ENCODE data around the gene TEP1. TPM values are rescaled to one million over a fixed set of nuclear protein-coding genes. Genes with fewer than 3 reads are reported as not detected.

Gene TEP1
- total and polyA plus RNA-seq, 10 of the 15 experiments (the other 5 are each of a cell fraction or from before 2014, with no cell fraction given), result 3.3 to 29.7 (median 16.8) TPM

DNA sequence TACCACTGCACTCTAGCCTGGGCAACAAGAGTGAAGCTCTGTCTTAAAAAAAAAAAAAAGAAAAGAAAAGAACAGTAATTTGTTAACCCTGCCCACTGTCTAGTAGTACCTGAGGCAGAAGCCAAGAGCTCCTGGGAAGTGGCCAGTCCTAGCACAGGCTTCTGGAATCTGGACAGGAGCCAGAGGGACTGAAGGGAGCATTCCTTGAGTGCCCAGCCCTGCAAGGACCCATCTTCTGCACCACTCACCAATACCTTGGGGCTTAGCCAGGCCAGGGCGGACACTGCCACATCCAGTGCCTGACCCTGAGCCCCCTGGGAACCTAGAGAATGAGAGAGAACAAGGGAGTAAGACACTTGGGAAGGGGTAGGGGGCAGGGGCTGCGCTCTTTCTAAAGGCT is 36.1 kb downstream of the TEP1 start:
- WGBS (ENCODE audit: insufficient coverage, insufficient replicate concordance, low lambda C conversion rate, missing lambda C conversion rate), result 91% methylated on average over 2 of the region's 2 CpGs
- no peak overlapping the region for H3K4me2 ChIP-seq (ENCODE audit: control insufficient read depth, insufficient read depth)
- POLR2A ChIA-PET, result no interaction called here
- SMC1A ChIA-PET (ENCODE audit: uncharacterized antibody, unreplicated experiment), result interaction anchor here (1.4 kb wide), 1 partner anchor 24 kb away, joined by 3 read pairs; no protein-coding TSS in a partner anchor
- FAIRE-seq (no peak), DNase-seq (ENCODE audit: low read depth, low spot score) (no peak), ATAC-seq (no peak)
- no peak overlapping the region for H2AFZ ChIP-seq (ENCODE audit: control insufficient read depth, low read depth, low read length)
- intact Hi-C loops (cut with micrococcal nuclease; ENCODE audit: unreplicated experiment), result no loop called here
- no peak overlapping the region for H3K27ac ChIP-seq (ENCODE audit: control insufficient read depth, insufficient read depth)
- CTCF ChIA-PET, result no interaction called here
- no peak overlapping the region for H3K4me3 ChIP-seq
- TSS peak; percentile 36 for BruUV-seq (replicated peaks)
- no peak overlapping the region for H3K9ac ChIP-seq (ENCODE audit: control insufficient read depth, insufficient read depth, low read length)
- TF ChIP-seq WRNIP1 (IDR thresholded peaks at IDR 0.05; ENCODE audit: borderline replicate concordance, low read depth, low read length) (no peak), TBL1XR1 (IDR thresholded peaks at IDR 0.05; ENCODE audit: low read depth, low read length) (no peak), HCFC1 (IDR thresholded peaks at IDR 0.05; ENCODE audit: low read length) (no peak), PAX8 (IDR thresholded peaks at IDR 0.05) (no peak), RB1 (IDR thresholded peaks at IDR 0.05; ENCODE audit: borderline replicate concordance) (no peak), IKZF1 (conservative IDR thresholded peaks at IDR 0.05) (no peak), SMARCA5 (IDR thresholded peaks at IDR 0.05) (no peak), STAT3 (IDR thresholded peaks at IDR 0.05; ENCODE audit: low read depth, low read length) (no peak), RUNX3 (IDR thresholded peaks at IDR 0.05; ENCODE audit: low read length) (no peak), MTA3 (IDR thresholded peaks at IDR 0.05; ENCODE audit: borderline replicate concordance, low read length) (no peak), ZNF274 (IDR thresholded peaks at IDR 0.05; ENCODE audit: insufficient read depth, insufficient read length) (no peak), EP300 (IDR thresholded peaks at IDR 0.05; ENCODE audit: borderline replicate concordance in 1 of 2, control insufficient read depth in 1 of 2, low read depth in 2 of 2, low read length in 2 of 2) (no peak)
- TF ChIP-seq, protein P1, sequence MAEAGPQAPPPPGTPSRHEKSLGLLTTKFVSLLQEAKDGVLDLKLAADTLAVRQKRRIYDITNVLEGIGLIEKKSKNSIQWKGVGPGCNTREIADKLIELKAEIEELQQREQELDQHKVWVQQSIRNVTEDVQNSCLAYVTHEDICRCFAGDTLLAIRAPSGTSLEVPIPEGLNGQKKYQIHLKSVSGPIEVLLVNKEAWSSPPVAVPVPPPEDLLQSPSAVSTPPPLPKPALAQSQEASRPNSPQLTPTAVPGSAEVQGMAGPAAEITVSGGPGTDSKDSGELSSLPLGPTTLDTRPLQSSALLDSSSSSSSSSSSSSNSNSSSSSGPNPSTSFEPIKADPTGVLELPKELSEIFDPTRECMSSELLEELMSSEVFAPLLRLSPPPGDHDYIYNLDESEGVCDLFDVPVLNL (IDR thresholded peaks at IDR 0.05; ENCODE audit: low read depth, low read length), result no peak
- TF ChIP-seq, protein P2, sequence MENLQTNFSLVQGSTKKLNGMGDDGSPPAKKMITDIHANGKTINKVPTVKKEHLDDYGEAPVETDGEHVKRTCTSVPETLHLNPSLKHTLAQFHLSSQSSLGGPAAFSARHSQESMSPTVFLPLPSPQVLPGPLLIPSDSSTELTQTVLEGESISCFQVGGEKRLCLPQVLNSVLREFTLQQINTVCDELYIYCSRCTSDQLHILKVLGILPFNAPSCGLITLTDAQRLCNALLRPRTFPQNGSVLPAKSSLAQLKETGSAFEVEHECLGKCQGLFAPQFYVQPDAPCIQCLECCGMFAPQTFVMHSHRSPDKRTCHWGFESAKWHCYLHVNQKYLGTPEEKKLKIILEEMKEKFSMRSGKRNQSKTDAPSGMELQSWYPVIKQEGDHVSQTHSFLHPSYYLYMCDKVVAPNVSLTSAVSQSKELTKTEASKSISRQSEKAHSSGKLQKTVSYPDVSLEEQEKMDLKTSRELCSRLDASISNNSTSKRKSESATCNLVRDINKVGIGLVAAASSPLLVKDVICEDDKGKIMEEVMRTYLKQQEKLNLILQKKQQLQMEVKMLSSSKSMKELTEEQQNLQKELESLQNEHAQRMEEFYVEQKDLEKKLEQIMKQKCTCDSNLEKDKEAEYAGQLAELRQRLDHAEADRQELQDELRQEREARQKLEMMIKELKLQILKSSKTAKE (IDR thresholded peaks at IDR 0.05; ENCODE audit: low read depth, poor library complexity, severe bottlenecking), result no peak
- H3K36me3 ChIP-seq (ENCODE audit: control insufficient read depth in 2 of 2, insufficient read depth in 2 of 2, low read length in 1 of 2), result peaks cover 27 to 36% of the 10 kb centered on the region in 2 experiments
- no peaks in the 10 kb centered on the region for H3K4me1 ChIP-seq (ENCODE audit: control insufficient read depth, insufficient read depth, low read length)
- in situ Hi-C loops (cut with MboI), result no loop called here
- RAD21 ChIA-PET (ENCODE audit: unreplicated experiment), result interaction anchor here (0.6 kb wide), 1 partner anchor 33 kb away, joined by 5 read pairs; no protein-coding TSS in a partner anchor
- no peaks in the 10 kb centered on the region for H3K9me3 ChIP-seq (replicated peaks; ENCODE audit: control insufficient read depth, insufficient read depth, low read length)
- no peaks in the 10 kb centered on the region for H4K20me1 ChIP-seq (ENCODE audit: control insufficient read depth, insufficient read depth)
- no peaks in the 10 kb centered on the region for H3K27me3 ChIP-seq (replicated peaks in 1 of 2; ENCODE audit: control insufficient read depth in 2 of 2, insufficient read depth in 2 of 2, low read length in 1 of 2)
- no peaks in the 10 kb centered on the region for H3K79me2 ChIP-seq (ENCODE audit: control insufficient read depth, insufficient read depth, low read length)
